Chondrocyte (in vitro differentiated cells): ENCODE results near the gene SLC14A1. TPM values are rescaled to one million over a fixed set of nuclear protein-coding genes. Genes with fewer than 3 reads are reported as not detected.
"Not testable (repeated sequence)": the region's sequence is repeated elsewhere in the genome, so short reads cannot be mapped to it uniquely, and the experiment has no call there.

Experiments
- DNase-seq: peaks from one replicate; pipeline ENCODE4 v3.0.0; 2021; ENCODE audit warnings: mixed read lengths, low spot score
- H3K27ac Mint-ChIP-seq: one replicate; pipeline ENCODE4 v1.8.0; 2021; ENCODE audit warnings: mild to moderate bottlenecking, moderate library complexity, mixed read lengths; ENCODE audit not compliant: unreplicated experiment
- H3K27me3 Mint-ChIP-seq: 2 replicates; pipeline ENCODE4 v1.8.0; 2021; ENCODE audit warnings: low read depth, mixed read lengths
- H3K36me3 Mint-ChIP-seq: 2 replicates; pipeline ENCODE4 v1.8.0; 2021; ENCODE audit warnings: low read depth, mixed read lengths
- H3K4me1 Mint-ChIP-seq: 2 replicates; pipeline ENCODE4 v1.8.0; 2021; ENCODE audit warnings: low read depth, mild to moderate bottlenecking, mixed read lengths
- H3K4me3 Mint-ChIP-seq: one replicate; pipeline ENCODE4 v1.8.0; 2021; ENCODE audit warnings: mild to moderate bottlenecking, moderate library complexity, mixed read lengths; ENCODE audit not compliant: unreplicated experiment
- H3K9me3 Mint-ChIP-seq: 2 replicates; pipeline ENCODE4 v1.8.0; 2021; ENCODE audit warnings: low read depth, mixed read lengths
- total RNA-seq: library from RNA; stranded (reverse); gene quantifications from 3 replicates; pipeline ENCODE4 v1.2.1, GENCODE V29; 2021
- TF ChIP-seq, protein P1 (sequence below): fragments of 200-600 bp; sonication (generic); IDR thresholded peaks from 2 replicates; pipeline ENCODE4 v1.5.0; 2021; ENCODE audit warnings: antibody characterized with exemption, mild to moderate bottlenecking, moderate library complexity

The SLC14A1 gene
- total RNA-seq, 1 donor from 2014 or later = 0.25 TPM

DNA sequence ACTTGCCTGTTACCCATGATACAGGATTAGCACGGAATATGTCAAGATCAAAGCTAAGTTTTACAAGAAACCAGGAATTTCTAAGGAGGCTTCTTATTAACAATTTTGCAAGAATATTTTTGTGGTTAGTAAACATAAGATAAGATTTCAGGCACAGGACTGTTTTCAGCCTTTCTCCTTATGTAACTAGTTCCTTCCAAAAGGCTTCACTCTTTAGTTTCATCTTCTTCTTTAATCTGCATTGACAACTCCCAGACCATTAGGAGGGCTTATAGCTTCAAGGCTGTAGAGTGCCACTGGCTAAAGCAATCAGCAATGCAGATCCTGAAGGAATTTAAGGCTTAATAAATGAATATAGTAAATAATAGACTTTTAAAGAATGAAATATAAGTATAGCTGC lies 29.3 kb downstream of the SLC14A1 start:
- H3K9me3 Mint-ChIP-seq = no peaks in the 10 kb centered on the region
- no peak overlapping the region for H3K27ac Mint-ChIP-seq
- TF ChIP-seq, protein P1, sequence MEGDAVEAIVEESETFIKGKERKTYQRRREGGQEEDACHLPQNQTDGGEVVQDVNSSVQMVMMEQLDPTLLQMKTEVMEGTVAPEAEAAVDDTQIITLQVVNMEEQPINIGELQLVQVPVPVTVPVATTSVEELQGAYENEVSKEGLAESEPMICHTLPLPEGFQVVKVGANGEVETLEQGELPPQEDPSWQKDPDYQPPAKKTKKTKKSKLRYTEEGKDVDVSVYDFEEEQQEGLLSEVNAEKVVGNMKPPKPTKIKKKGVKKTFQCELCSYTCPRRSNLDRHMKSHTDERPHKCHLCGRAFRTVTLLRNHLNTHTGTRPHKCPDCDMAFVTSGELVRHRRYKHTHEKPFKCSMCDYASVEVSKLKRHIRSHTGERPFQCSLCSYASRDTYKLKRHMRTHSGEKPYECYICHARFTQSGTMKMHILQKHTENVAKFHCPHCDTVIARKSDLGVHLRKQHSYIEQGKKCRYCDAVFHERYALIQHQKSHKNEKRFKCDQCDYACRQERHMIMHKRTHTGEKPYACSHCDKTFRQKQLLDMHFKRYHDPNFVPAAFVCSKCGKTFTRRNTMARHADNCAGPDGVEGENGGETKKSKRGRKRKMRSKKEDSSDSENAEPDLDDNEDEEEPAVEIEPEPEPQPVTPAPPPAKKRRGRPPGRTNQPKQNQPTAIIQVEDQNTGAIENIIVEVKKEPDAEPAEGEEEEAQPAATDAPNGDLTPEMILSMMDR = no peak
- H3K36me3 Mint-ChIP-seq = no peaks in the 10 kb centered on the region
- peaks cover 34% of the 10 kb centered on the region for H3K4me1 Mint-ChIP-seq
- no peak overlapping the region for H3K4me3 Mint-ChIP-seq
- no peak for DNase-seq
- H3K27me3 Mint-ChIP-seq = no peaks in the 10 kb centered on the region

GRCh38 chr18:45755934-45756333 lies 32.0 kb downstream of the SLC14A1 start:
- no peak for DNase-seq
- H3K4me1 Mint-ChIP-seq = peaks cover 26% of the 10 kb centered on the region
- peak overlapping the region; percentile 49 for H3K27ac Mint-ChIP-seq
- no peak overlapping the region for H3K4me3 Mint-ChIP-seq
- peaks cover 3% of the 10 kb centered on the region for H3K36me3 Mint-ChIP-seq
- H3K9me3 Mint-ChIP-seq = peaks cover 2% of the 10 kb centered on the region
- TF ChIP-seq, protein P1 = no peak
- H3K27me3 Mint-ChIP-seq = no peaks in the 10 kb centered on the region

DNA sequence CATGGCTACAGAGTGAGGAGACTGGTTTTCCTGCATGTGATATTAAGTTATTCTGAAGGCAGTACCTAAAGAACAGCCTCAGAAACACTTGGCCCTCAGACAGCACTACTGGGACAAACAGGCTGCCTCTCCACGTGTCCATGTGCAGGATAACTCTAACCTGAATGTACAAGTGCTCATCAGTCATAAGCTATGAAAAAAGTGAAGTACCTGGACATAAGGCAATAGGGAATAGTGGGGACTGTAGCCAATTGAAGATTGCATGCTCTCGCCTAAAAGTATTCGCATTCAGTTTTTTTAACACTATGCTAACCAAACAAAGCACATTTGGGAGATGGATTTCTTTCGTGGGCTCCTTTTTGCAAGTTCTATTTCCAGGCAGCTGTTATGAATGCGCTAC lies 33.0 kb downstream of the SLC14A1 start:
- Mint-ChIP-seq H3K36me3 (peaks cover 3% of the 10 kb centered on the region), H3K4me1 (peaks cover 26% of the 10 kb centered on the region), H3K9me3 (peaks cover 2% of the 10 kb centered on the region), H3K27me3 (no peaks in the 10 kb centered on the region), H3K4me3 (no peak overlapping the region), H3K27ac (no peak overlapping the region)
- TF ChIP-seq, protein P1 = no peak
- no peak for DNase-seq

DNA sequence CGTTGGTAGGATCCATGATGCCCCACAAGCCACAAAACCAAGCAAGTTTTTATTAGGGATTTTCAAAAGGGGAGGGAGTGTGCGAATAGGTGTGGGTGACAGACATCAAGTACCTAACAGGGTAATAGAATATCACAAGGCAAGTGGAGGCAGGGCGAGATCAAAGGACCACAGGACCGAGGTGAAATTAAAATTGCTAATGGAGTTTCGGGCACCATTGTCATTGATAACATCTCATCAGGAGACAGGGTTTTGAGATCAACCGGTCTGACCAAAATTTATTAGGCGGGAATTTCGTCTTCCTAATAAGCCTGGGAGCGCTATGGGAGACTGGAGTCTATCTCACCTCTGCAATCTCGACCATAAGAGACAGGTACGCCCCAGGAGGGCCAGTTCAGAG lies 33.7 kb downstream of the SLC14A1 start:
- DNase-seq, H3K27ac Mint-ChIP-seq, H3K4me3 Mint-ChIP-seq, H3K36me3 Mint-ChIP-seq, H3K9me3 Mint-ChIP-seq, H3K27me3 Mint-ChIP-seq: not testable (repeated sequence)
- peaks cover 26% of the 10 kb centered on the region for H3K4me1 Mint-ChIP-seq

DNA sequence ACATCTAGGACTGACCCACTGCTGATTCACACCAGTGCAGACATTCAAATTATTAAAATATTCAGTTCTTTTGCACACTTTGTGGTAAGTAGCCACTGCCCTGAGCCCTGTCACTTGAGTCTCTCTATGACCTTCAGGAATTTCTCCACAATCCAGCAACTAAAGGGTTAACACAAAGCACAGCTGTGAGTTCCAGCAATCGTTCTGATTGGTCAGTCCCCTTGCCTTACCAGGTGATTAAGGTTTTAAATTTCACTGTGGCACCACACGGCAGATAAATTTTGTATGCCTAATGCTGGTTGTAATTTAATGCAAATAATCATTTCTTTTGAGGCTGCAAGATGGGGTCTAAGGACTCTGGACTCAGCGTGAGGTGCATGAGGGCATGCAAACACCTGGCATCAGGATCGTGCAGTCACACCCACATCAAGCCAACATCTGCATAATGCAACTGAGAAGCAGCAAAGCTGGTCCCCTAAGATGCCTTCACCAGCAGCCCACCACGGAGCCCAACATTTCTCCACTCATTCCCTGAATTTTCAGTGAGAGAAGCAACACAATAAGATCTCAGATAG lies 36.6 kb downstream of the SLC14A1 start:
- no peak overlapping the region for H3K27ac Mint-ChIP-seq
- DNase-seq = no peak
- peaks cover 3% of the 10 kb centered on the region for H3K36me3 Mint-ChIP-seq
- H3K9me3 Mint-ChIP-seq = peaks cover 2% of the 10 kb centered on the region
- no peak overlapping the region for H3K4me3 Mint-ChIP-seq
- H3K4me1 Mint-ChIP-seq = peaks cover 29% of the 10 kb centered on the region
- TF ChIP-seq, protein P1 = no peak
- no peaks in the 10 kb centered on the region for H3K27me3 Mint-ChIP-seq

DNA sequence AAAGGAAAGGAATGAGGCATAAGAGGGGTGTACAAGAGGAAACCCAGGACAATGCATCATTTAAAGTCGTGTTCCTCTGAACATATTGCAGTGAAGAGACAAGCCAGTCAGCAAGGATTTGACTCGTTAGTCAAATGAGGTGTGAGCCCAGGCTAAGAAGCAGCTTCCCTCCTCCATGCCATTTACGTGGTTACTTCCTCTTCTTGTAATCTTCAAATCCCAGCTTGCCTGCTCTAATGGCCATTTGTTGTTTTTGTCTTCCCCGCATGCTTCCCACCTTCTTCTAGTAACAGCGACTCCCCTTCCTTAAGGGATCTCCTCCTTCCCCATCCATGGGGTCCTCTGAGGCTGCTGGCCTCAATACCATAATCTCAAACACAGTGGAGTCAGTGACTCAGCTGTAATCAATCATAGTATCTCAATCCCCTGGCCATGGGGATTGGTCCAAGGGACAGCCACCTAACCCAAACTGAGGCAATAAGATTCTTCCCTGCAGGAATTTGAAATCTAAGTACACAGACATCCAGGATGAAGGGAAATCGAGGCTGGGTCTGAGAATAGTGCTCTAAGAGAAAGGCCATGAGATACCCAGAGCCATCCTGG lies 37.6 kb downstream of the SLC14A1 start:
- no peak overlapping the region for H3K4me3 Mint-ChIP-seq
- no peak for DNase-seq
- no peaks in the 10 kb centered on the region for H3K27me3 Mint-ChIP-seq
- peaks cover 26% of the 10 kb centered on the region for H3K4me1 Mint-ChIP-seq
- H3K9me3 Mint-ChIP-seq = peaks cover 2% of the 10 kb centered on the region
- H3K27ac Mint-ChIP-seq = no peak overlapping the region
- H3K36me3 Mint-ChIP-seq = peaks cover 3% of the 10 kb centered on the region
- TF ChIP-seq, protein P1 = no peak
